DMS53 (cell line): ENCODE data around the gene ADAMTS2.

ENCODE experiments used
- DNase-seq: peaks from one replicate; lab custom pipeline; 2025; lab: John Stamatoyannopoulos, UW

ADAMTS2 gene

GRCh38 chr5:179371681-179372680 is 26.7 kb upstream of the ADAMTS2 start:
- no peak for DNase-seq

GRCh38 chr5:179371121-179371510 is 25.9 kb upstream of the ADAMTS2 start:
- no peak for DNase-seq

DNA sequence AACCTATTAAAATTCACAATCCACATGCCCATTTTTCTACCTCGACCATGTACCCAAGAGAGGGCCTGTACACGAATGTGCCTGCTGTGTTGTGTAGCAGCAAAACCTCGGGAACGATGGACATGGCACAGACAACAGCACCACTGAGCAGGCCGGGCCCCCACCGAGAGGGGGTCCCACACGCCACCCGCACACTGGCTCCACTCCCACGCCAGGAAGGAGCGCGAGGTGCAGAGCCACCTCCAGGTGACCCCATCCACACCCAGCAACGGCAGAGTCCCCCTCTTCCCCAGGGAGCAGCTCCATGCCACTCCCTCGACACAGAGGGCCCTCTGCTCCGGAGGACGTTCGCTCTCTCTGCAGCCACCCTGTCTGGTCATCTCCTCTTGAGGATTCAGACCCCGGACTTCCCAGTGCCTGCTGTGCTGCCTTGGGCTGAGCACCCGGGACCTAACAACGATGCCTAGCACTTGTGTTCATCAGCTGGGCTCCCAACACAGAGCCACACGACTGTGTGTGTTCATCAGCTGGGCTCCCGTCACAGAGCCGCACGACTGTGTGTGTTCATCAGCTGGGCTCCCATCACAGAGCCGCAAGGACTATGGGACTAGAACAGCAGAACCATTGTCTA is 25.3 kb upstream of the ADAMTS2 start:
- no peak for DNase-seq

- no peak for DNase-seq
Observed at GRCh38 chr5:179369530-179369884, 24.2 kb upstream of the ADAMTS2 start.

DNA sequence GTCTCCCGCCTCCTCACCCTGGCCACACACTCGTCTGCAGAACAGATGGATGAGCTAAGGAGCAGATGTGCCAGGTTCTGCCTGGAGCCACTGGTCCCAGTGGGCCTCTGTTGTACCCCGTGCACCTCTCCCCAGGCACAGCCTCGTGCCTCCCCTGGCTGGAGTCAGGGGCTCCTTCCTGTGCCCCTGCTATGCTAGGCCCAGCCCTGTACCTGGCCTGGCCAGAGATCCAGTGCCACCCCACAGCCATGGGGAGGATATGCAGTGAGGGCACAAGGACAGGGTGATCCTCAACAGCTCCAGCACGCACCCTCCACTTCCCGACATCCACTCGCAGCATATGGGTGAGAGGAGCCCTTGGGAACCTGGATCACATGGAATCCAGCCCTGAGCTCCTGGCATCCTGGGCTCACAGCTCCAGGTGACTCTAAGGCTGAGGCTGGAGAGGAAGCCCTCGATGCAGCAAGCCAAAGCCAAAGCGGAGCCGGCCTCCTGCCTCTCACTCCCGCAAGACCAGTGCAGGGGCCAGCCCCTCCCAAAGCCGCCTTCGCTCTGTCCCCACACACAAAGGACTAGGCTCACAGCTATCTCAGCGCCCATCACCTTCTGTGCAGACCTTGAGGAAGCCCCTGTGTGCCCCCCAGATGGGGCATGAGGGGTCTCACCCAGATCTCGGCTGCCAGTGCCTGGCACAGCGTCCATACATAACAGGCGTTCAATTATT is 23.7 kb upstream of the ADAMTS2 start:
- DNase-seq: no peak

DNA sequence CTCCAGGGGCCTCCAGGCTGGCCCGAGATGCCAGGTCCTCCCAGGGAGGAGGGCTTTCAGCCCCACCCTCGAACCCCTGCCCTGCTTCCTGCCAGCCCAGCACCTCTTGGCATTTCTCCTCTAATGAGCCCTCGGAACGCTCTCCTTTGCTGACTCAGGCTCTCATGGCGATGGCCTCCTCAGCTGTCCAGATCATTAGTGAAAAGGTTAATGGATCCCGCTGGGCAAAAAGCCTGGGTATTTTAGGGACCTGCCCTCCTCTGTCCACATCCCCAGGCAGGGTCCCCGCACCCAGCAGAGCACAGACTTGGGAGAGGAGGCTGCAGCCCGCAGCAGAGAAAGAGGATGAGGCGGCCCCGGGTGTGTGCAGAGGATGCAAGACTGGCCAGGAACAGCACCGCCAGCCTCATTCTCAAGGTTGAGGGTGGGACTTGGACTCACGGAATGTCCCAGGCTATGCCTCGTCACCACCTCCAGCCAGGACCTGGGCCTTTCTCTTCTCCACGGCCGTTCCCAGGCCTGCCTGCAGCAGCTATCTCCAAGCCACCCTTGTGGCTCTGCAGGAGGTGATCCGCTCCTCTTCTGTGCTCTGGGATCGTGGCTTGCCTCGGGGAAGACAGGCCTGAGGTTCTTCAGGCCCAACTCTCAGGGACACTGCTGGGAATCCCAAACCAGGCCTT is 23.0 kb upstream of the ADAMTS2 start:
- DNase-seq: no peak

DNA sequence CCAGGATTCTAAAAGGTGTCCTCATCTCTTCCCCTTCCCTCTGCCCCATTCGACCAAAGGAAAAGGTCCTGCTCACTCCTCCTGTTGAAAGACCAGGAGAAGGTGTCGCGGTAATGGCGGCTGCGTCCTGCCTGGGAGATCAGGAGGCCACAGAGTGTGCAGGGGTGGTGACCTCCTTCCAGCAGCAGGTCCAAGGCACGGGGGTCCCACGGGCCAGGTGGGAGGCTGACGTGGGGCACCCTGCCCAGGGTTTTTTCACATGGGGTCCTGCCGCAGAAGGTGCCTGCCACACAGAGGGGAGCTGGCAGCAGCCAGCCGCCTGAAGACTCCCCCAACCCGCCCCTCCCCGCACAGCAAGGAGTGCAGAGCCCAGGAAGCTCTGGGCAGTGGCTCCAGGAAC is 22.2 kb upstream of the ADAMTS2 start:
- DNase-seq: no peak

GRCh38 chr5:179362355-179362754 is 17.1 kb upstream of the ADAMTS2 start:
- no peak for DNase-seq

GRCh38 chr5:179361037-179361603 is 15.9 kb upstream of the ADAMTS2 start:
- no peak for DNase-seq

GRCh38 chr5:179357031-179357430 is 11.8 kb upstream of the ADAMTS2 start:
- DNase-seq: no peak

DNA sequence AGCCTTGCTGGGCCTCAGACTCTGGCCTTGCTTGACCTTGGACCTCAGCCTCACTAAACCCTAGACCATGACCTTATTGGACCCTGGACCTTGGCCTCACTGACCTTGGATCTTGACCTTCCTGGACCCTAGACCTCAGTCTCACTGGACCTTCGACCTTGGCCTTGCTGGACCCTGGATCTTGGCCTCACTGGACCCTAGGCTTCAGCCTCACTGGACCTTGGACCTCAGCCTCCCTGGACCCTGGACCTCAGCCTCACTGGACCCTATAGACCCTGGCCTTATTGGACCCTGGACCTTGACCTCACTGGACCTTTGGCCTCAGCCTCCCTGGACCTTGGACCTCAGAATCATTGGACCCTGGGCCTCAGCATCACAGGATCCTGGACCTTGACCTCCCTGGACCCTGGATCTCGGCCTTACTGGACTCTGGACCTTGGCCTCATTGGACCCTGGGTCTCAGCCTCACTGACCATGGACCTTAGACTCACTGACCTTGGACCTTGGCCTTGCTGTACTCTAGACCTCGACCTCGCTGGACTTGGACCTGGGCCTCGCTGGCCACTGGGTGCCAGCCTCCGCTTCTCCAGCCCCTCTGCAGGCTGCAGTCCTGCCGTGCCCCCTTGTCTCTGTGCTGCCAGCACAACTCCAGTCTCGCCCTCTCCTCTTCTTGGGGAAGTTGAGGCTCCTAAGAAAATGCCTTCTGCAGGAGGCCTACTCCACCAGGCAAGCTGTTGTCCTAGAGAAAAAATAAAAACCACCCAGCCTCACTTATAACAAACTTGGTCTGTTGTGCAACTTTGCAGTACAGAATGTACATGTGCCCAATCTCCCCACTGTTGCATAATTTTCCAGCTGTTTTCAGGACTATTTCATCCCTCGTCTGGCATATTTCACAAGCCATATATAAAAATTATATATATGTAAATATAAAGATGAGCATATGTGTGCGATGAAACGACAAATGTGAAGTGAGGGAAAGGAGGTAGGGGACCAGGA is 11.0 kb upstream of the ADAMTS2 start:
- no peak for DNase-seq

DNA sequence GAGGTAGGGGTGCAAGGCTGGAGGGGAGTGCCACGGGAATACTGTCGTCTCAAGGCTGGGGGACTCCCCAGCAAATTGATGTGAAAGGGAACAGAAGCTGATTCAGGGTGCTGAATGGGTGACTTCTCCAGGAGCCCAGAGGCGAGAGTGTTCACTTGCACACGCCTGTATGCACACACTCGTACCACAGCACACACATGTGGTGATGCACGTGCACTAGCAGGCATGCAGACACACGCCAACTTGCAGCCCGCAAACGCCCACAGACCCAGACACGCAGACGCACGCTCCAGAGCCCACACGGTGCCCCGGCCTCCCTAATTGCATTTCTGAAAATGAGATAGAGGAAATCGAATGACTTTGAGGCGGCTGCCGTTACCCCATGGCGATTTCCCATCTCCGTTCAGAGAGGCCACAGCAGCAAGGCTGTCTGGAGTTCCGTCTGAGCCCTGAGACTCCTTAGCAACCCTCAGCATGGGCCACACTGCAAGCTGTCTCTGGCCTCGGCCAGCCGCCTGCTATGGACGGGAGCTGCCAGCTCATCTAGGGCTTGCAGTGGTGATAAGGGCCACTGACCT is 9.1 kb upstream of the ADAMTS2 start:
- DNase-seq: no peak

DNA sequence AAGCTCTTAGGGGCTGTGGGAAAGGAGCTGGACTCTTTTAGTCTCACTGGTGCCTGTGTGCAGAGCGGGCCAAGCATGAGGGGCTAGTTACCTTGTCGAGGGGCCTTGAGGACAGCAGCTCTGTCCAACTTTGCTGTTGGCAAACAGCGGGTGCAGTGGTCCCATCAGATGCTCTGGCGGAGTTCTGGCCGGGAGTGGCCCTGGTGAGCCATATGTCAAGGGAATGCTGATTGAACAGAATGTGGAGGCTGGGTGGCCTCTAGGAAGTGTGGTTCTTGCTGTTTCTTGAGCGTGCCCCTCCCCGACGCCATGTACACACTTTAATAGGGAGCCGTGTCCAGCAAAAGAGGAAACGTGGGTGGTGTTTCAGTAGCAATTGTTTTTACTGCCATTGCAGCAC is 3.6 kb upstream of the ADAMTS2 start:
- no peak for DNase-seq

GRCh38 chr5:179348011-179348530 is 2.8 kb upstream of the ADAMTS2 start:
- no peak for DNase-seq

DNA sequence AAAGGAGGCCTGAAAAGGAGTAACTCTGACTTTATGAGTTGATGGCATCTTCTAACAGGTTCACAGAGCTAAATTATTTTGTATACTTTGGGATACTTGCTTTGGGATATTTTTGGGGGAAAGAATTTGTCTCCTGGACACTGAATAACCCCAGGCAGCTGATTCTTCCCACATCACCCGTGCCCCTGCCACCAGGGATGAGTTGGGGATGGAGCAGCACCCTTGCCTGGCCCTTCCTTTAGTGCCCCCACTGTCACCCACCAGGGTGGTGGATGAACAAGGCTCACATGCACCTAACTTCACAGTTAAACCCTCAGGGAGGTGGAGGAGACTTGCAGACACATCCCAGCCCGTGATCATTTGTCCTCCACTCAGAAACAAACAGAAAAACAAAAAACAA is 2.3 kb upstream of the ADAMTS2 start:
- DNase-seq: no peak

DNA sequence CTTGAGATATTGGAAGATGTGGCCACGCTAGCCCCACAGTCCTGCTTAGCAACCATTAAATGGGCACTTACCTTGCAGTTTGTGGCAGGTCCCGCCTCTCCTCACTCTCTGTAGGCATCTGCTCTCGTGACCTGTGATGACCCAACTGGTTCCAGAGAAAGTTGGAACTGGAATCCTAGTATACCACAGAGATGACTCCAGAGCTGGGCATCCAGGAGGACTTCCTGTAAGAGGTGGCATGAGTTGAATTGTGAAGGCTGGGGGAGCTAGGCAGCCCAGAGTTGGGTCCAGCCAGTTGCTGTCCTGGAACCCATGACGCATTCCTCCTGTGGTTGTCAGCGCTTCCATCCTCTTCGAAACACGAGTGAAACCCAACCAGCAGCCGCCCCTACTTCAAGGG is 1.6 kb upstream of the ADAMTS2 start:
- no peak for DNase-seq

DNA sequence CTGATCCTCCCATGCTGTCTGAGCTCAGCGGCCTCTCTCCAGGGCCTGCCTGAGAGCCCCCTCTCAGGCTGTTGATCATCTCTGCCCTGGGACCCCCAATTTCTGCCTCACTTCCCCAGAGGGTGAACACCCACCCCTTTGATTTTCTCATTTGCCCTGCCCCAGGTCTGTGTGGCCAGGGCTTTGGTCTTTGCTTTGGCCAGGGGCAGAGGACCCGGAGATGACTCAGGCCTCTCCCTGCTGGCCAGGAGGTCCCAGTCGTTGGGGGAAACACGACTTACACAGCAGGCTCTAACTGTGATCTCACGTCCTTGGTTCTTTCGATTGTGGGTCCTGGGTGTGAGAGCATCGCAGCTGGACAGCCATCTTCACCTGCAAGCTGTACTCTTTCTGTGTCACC is 1.1 kb upstream of the ADAMTS2 start:
- no peak for DNase-seq

DNA sequence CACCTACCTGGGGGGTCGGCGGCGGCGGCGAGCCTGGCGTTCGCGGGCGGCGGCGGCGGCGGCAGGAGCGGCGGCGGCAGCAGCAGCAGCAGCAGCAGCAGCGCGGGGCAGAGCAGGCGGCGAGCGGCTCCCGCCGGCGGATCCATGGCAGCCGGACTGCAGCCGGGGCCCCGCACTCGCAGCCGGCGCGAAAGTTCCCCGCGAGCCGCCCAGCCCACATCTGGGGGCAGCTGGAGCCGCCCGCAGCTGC is 153 bp downstream of the ADAMTS2 start:
- DNase-seq: no peak

- DNase-seq: no peak
Observed at GRCh38 chr5:179344431-179345182, 654 bp downstream of the ADAMTS2 start.
